ENCODE results near the gene HSPA1B.

DNA sequence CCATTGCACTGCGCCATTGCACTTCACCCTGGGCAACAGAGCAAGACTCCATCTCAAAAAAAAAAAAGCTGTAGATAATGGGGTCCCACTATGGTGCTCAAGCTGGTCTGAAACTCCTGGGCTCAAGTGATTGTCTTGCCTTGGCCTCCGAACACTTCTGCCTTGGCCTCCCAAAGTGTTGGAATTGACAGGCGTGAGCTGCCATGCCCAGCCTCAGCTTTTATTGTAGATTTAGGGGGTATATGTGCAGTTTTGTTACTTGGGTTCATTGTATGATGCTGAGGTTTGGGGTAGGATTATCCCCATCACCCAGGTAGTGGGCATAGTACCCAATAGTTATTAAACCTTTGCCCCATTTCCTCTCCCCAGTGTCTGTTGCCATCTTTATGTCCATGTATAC lies 11.4 kb downstream of the HSPA1B start:
- TF ChIP-seq, protein P1, sequence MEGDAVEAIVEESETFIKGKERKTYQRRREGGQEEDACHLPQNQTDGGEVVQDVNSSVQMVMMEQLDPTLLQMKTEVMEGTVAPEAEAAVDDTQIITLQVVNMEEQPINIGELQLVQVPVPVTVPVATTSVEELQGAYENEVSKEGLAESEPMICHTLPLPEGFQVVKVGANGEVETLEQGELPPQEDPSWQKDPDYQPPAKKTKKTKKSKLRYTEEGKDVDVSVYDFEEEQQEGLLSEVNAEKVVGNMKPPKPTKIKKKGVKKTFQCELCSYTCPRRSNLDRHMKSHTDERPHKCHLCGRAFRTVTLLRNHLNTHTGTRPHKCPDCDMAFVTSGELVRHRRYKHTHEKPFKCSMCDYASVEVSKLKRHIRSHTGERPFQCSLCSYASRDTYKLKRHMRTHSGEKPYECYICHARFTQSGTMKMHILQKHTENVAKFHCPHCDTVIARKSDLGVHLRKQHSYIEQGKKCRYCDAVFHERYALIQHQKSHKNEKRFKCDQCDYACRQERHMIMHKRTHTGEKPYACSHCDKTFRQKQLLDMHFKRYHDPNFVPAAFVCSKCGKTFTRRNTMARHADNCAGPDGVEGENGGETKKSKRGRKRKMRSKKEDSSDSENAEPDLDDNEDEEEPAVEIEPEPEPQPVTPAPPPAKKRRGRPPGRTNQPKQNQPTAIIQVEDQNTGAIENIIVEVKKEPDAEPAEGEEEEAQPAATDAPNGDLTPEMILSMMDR (conservative IDR thresholded peaks at IDR 0.05; ENCODE audit: low read length), result no peak
- no peak for TF ChIP-seq EZH2phosphoT487 (IDR thresholded peaks at IDR 0.05; ENCODE audit: borderline replicate concordance)
